HepG2 (cell line): ENCODE measurements around the gene OR1F1. TPM values are rescaled to one million over a fixed set of nuclear protein-coding genes. Genes with fewer than 3 reads are reported as not detected.

Source experiments
- ATAC-seq: fragments of 200-7000 bp; cut with Tn5 transposase; 3 replicates; pipeline ENCODE4 v1.9.1; 2020; ENCODE audit warnings: mild to moderate bottlenecking, moderate library complexity
- BruUV-seq: library from RNA; stranded (reverse); fragments of 400-500 nt; replicated peaks from 2 replicates; lab custom pipeline; 2021; lab: Mats Ljungman, UMichigan
- CTCF ChIA-PET: fragments of 300-600 bp; formaldehyde crosslinking; extraction: SDS; loops from one replicate; lab custom pipeline; 2021; ENCODE audit warnings: low total read pairs, inconsistent platforms, low intra/inter-chr PET ratio; lab: Yijun Ruan, JAX
- POLR2A ChIA-PET: fragments of 350-600 bp; sonication (Branson Sonifier 250); formaldehyde crosslinking; loops from one replicate; lab custom pipeline; 2020; ENCODE audit warnings: antibody characterized with exemption, inconsistent platforms; lab: Yijun Ruan, JAX
- DNase-seq: peaks from one replicate; pipeline ENCODE4 v3.0.0-alpha.2; 2015; ENCODE audit warnings: low spot score
- FAIRE-seq: peaks from 3 replicates; lab custom pipeline; 2011; peaks lifted over from hg19 to GRCh38; lab: Jason Lieb, UNC
- H2AFZ ChIP-seq: one replicate; pipeline ENCODE4 v1.6.1; 2011; ENCODE audit warnings: low read length, inconsistent platforms
- H3K27ac ChIP-seq: fragments of 300-600 bp; 3 replicates; pipeline ENCODE4 v1.8.0; 2011; ENCODE audit warnings: mixed run types, mild to moderate bottlenecking, mixed read lengths, low read length, inconsistent platforms; ENCODE audit not compliant: insufficient read depth; ENCODE audit errors: extremely low read length
- H3K27me3 ChIP-seq, 2 experiments: fragments of 200-600 bp in 1 of 2; 2 replicates in 1 of 2; 3 replicates in 1 of 2; pipeline versions ENCODE4 v1.6.0 to v1.8.0; 2011; ENCODE audit warnings: low read length in 2 of 2, mild to moderate bottlenecking in 2 of 2, moderate library complexity in 2 of 2, inconsistent platforms in 1 of 2; ENCODE audit not compliant: insufficient read depth in 2 of 2, control insufficient read depth in 1 of 2
- H3K36me3 ChIP-seq, 2 experiments: fragments of 200-600 bp in 1 of 2; replicated peaks in 1 of 2; 2 replicates in 1 of 2; 3 replicates in 1 of 2; pipeline versions ENCODE4 v1.5.1 to v1.8.0; 2011; ENCODE audit warnings: low read length in 2 of 2, inconsistent platforms in 1 of 2; ENCODE audit not compliant: insufficient read depth in 2 of 2, control insufficient read depth in 1 of 2
- H3K4me1 ChIP-seq: 2 replicates; pipeline ENCODE4 v1.5.1; 2012; ENCODE audit warnings: low read length, inconsistent platforms; ENCODE audit not compliant: insufficient read depth
- H3K4me2 ChIP-seq: 2 replicates; pipeline ENCODE4 v1.6.0; 2011; ENCODE audit warnings: low read depth, low read length, inconsistent platforms
- H3K4me3 ChIP-seq, 3 experiments: fragments of 200-600 bp in 1 of 3; sonication (generic), shearing (Covaris generic) in 1 of 3; replicated peaks in 1 of 3; 2 replicates each; pipeline ENCODE4 v1.5.1; 2011 to 2016; ENCODE audit warnings: low read length in 3 of 3, inconsistent platforms in 2 of 3, low read depth in 2 of 3, mild to moderate bottlenecking in 2 of 3, control low read depth in 1 of 3, mixed read lengths in 1 of 3; ENCODE audit not compliant: insufficient read depth in 1 of 3
- H3K79me2 ChIP-seq: one replicate; pipeline ENCODE4 v1.6.1; 2011; ENCODE audit warnings: low read length, inconsistent platforms; ENCODE audit not compliant: insufficient read depth
- H3K9ac ChIP-seq: 2 replicates; pipeline ENCODE4 v1.6.0; 2011; ENCODE audit warnings: mild to moderate bottlenecking, low read depth, low read length, inconsistent platforms; ENCODE audit not compliant: insufficient read depth
- H3K9me3 ChIP-seq: 2 replicates; pipeline ENCODE4 v1.5.1; 2012; ENCODE audit warnings: mild to moderate bottlenecking, low read length
- H4K20me1 ChIP-seq: 2 replicates; pipeline ENCODE4 v1.6.0; 2011; ENCODE audit warnings: inconsistent platforms, mild to moderate bottlenecking, low read length, moderate library complexity; ENCODE audit not compliant: insufficient read depth
- ARNT2 ChIP-seq: sonication (generic); formaldehyde crosslinking; IDR thresholded peaks from 2 replicates; pipeline ENCODE4 v1.8.0; 2022; ENCODE audit warnings: mild to moderate bottlenecking, low read depth, missing genetic modification reagents, moderate library complexity
- DR1 ChIP-seq: sonication (generic); formaldehyde crosslinking; IDR thresholded peaks from 2 replicates; pipeline ENCODE4 v1.8.0; 2021; ENCODE audit warnings: mild to moderate bottlenecking, missing genetic modification reagents, inconsistent platforms
- HMG20A ChIP-seq: IDR thresholded peaks from 2 replicates; pipeline ENCODE4 v1.6.1; 2016; ENCODE audit warnings: borderline replicate concordance
- KDM1A ChIP-seq: IDR thresholded peaks from 2 replicates; pipeline ENCODE4 v1.6.1; 2016; ENCODE audit warnings: missing compliant biosample characterization
- KLF12 ChIP-seq: sonication (generic); formaldehyde crosslinking; IDR thresholded peaks from 2 replicates; pipeline ENCODE4 v1.4.0; 2020; ENCODE audit warnings: missing genetic modification reagents, borderline replicate concordance
- MATR3 ChIP-seq: sonication (generic); formaldehyde crosslinking; IDR thresholded peaks from 2 replicates; pipeline ENCODE4 v1.4.0; 2020; ENCODE audit warnings: missing genetic modification reagents
- MEIS1 ChIP-seq: sonication (generic); formaldehyde crosslinking; IDR thresholded peaks from 2 replicates; pipeline ENCODE4 v1.9.0; 2021; ENCODE audit warnings: mild to moderate bottlenecking, missing genetic modification reagents, moderate library complexity, borderline replicate concordance
- MYC ChIP-seq: sonication (generic); formaldehyde crosslinking; IDR thresholded peaks from 2 replicates; pipeline ENCODE4 v1.9.0; 2021; ENCODE audit warnings: missing genetic modification reagents, borderline replicate concordance
- NPAS2 ChIP-seq: sonication (generic); formaldehyde crosslinking; IDR thresholded peaks from 2 replicates; pipeline ENCODE4 v1.8.0; 2022; ENCODE audit warnings: mild to moderate bottlenecking, missing genetic modification reagents, borderline replicate concordance
- RELA ChIP-seq: sonication (generic); formaldehyde crosslinking; IDR thresholded peaks from 2 replicates; pipeline ENCODE4 v1.4.0; 2020; ENCODE audit warnings: missing genetic modification reagents
- SMAD3 ChIP-seq: sonication (generic); formaldehyde crosslinking; IDR thresholded peaks from 2 replicates; pipeline ENCODE4 v1.4.0; 2020; ENCODE audit warnings: missing genetic modification reagents
- TEAD2 ChIP-seq: sonication (generic); formaldehyde crosslinking; IDR thresholded peaks from 2 replicates; pipeline ENCODE4 v1.9.0; 2021; ENCODE audit warnings: missing genetic modification reagents
- THAP11 ChIP-seq: IDR thresholded peaks from 2 replicates; pipeline ENCODE4 v1.6.1; 2016; ENCODE audit warnings: missing biosample characterization, missing genetic modification reagents
- TSC22D2 ChIP-seq: sonication (generic); formaldehyde crosslinking; IDR thresholded peaks from 2 replicates; pipeline ENCODE4 v1.5.1; 2020; ENCODE audit warnings: missing genetic modification reagents, mild to moderate bottlenecking, borderline replicate concordance
- ZNF256 ChIP-seq: sonication (generic); formaldehyde crosslinking; conservative IDR thresholded peaks from 2 replicates; pipeline ENCODE4 v1.4.0; 2020; ENCODE audit warnings: missing genetic modification reagents
- ZNF326 ChIP-seq: sonication (generic); formaldehyde crosslinking; IDR thresholded peaks from 2 replicates; pipeline ENCODE4 v1.4.0; 2020; ENCODE audit warnings: missing genetic modification reagents, borderline replicate concordance
- ZNF484 ChIP-seq: sonication (generic); formaldehyde crosslinking; IDR thresholded peaks from 2 replicates; pipeline ENCODE4 v1.5.1; 2020; ENCODE audit warnings: mild to moderate bottlenecking, low read depth, missing genetic modification reagents, borderline replicate concordance
- ZNF605 ChIP-seq: sonication (generic); formaldehyde crosslinking; IDR thresholded peaks from 2 replicates; pipeline ENCODE4 v1.8.0; 2022; ENCODE audit warnings: mild to moderate bottlenecking, missing genetic modification reagents
- ZNF644 ChIP-seq: IDR thresholded peaks from 2 replicates; pipeline ENCODE4 v1.6.1; 2016; ENCODE audit warnings: low read depth
- ZNF766 ChIP-seq: sonication (generic); formaldehyde crosslinking; IDR thresholded peaks from 2 replicates; pipeline ENCODE4 v1.5.0; 2020; ENCODE audit warnings: missing genetic modification reagents, borderline replicate concordance
- WGBS: methylation state at CpG from one replicate; pipeline ENCODE4 v1.1.6; 2017; ENCODE audit warnings: low lambda C conversion rate; 5-methylcytosine and 5-hydroxymethylcytosine counted together
- in situ Hi-C: cut with HindIII; loops from 2 replicates; pipeline ENCODE4 v1.10.0; 2017; ENCODE audit warnings: low pct_unique_long_range_greater_than_20kb; ENCODE audit not compliant: extremely low pct_ligation_motif_present
- intact Hi-C: fragments of 100-400 bp; cut with micrococcal nuclease; formaldehyde crosslinking; loops from one replicate; pipeline ENCODE4 v1.10.0; 2022; ENCODE audit not compliant: unreplicated experiment
- polyA plus RNA-seq, 8 experiments: library from polyadenylated mRNA; depleted of rRNA in 3 of 8; stranded (reverse) in 7 of 8; unstranded in 1 of 8; fragments of >200 nt; fragmentation: Illumina TruSeq in 4 of 8; extraction: Trizol in 4 of 8; gene quantifications; 2 replicates each; pipeline versions ENCODE4 v1.2.1 to v1.2.3, GENCODE V29; 2011 to 2016; ENCODE audit warnings: low read depth in 4 of 8, missing spikeins in 1 of 8, mixed read lengths in 1 of 8; ENCODE audit not compliant: insufficient read depth in 1 of 8
- total RNA-seq, 5 experiments: library from RNA; depleted of rRNA; stranded (reverse); fragments of >200 nt; fragmentation: Illumina TruSeq; extraction: Trizol; gene quantifications; 2 replicates each; pipeline ENCODE4 v1.2.3, GENCODE V29; 2016; ENCODE audit warnings: low read depth in 1 of 5
- TF ChIP-seq, protein P1 (sequence below): sonication (generic); formaldehyde crosslinking; IDR thresholded peaks from 2 replicates; pipeline ENCODE4 v1.4.0; 2020; ENCODE audit warnings: mild to moderate bottlenecking, missing genetic modification reagents
- TF ChIP-seq, protein P2 (sequence below), 2 experiments: sonication (generic) in 1 of 2; formaldehyde crosslinking in 1 of 2; IDR thresholded peaks; 2 replicates each; pipeline versions ENCODE4 v1.5.1 to v1.6.1; 2011 to 2020; ENCODE audit warnings: borderline replicate concordance in 1 of 2, low read depth in 1 of 2, low read length in 1 of 2, mild to moderate bottlenecking in 1 of 2, missing genetic modification reagents in 1 of 2, moderate library complexity in 1 of 2

OR1F1 gene
- total and polyA plus RNA-seq, 2 of the 13 experiments (the other 11 are each of a cell fraction or from before 2014, with no cell fraction given), result 0.90 TPM; not detected in 1

DNA sequence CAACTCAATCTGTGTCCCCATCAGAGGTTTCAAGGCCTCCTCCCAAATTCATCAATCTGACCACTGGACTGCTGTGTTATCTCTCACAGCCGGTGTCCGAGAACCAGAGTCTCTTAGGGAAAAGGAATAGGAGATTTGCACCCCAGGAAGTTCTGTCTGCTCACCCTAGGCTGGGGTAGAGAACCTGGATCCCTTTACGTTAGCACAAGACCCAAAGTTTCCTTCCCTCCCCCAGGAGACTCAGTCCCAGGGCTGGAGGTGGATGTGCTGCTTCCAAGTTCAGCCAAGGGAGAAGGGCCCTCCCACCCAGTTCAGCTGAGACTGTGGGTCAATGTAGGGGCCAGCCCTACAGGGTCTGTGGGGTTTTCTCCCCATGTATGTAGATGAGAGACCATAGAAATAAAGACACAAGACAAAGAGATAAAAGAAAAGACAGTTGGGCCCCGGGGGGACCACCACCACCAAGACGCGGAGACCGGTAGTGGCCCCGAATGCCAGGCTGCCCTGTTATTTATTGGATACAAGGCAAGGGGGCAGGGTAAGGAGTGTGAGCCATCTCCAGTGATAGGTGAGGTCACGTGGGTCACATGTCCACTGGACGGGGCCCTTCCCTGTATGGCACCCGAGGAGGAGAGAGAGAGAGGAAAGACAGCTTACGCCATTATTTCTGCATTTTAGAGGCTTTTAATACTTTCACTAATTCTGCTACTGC is 22.7 kb upstream of the OR1F1 start (continued):
- TF ChIP-seq ZNF766 (no peak), TEAD2 (CRISPR knock-in tag) (no peak), MYC (0 out of 2 replicates have a peak, but pooled peaks have one; percentile 11)
- TF ChIP-seq, all 625 proteins: peak for 7

DNA sequence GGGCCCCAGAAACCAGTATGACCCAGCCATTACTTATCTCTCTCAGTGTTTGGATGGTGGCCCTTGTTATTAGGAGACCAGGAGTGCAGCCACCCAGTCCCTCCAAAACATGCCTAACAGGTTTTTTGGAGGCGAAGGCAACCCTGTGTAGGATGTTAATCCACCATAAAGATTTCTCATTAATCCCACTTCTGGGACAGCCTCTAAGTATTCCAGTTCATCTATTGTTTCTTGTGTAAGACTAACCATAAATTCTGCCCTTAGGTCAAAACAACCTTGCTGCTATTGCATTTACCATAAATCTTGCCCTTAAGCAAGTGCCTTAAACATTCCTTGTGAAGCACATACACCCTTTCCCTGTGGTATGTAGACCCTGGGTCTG is 21.5 kb upstream of the OR1F1 start:
- no peak overlapping the region for H3K4me3 ChIP-seq
- CTCF ChIA-PET, result interaction anchor here (1.5 to 2.8 kb wide), 3 partner anchors 14 to 37 kb away, joined by 6 to 18 read pairs (median 9); no protein-coding TSS in a partner anchor
- peaks cover 69% of the 10 kb centered on the region for H3K4me1 ChIP-seq
- H3K27ac ChIP-seq, result no peak overlapping the region
- no peaks in the 10 kb centered on the region for H3K36me3 ChIP-seq
- no peaks in the 10 kb centered on the region for H3K79me2 ChIP-seq
- no peaks in the 10 kb centered on the region for H3K9me3 ChIP-seq
- H3K27me3 ChIP-seq, result peaks cover 0 to 12% of the 10 kb centered on the region in 2 experiments; a peak in 1 of 5 replicates
- POLR2A ChIA-PET, result interaction anchor here (0.8 kb wide), 1 partner anchor 9 kb away, joined by 4 read pairs; no protein-coding TSS in a partner anchor
- no TSS peak for BruUV-seq
- H2AFZ ChIP-seq, result no peak overlapping the region
- in situ Hi-C loops (no loop called here), intact Hi-C loops (no loop called here)
- no peak for ATAC-seq
- no peak overlapping the region for H3K4me2 ChIP-seq
- no peak overlapping the region for H3K9ac ChIP-seq
- no peak for FAIRE-seq
- no peak for DNase-seq
- H4K20me1 ChIP-seq, result no peaks in the 10 kb centered on the region
- 0% methylated on average over 1 of the region's 1 CpG for WGBS
- TF ChIP-seq DR1, result no peak
- TF ChIP-seq, protein P1, sequence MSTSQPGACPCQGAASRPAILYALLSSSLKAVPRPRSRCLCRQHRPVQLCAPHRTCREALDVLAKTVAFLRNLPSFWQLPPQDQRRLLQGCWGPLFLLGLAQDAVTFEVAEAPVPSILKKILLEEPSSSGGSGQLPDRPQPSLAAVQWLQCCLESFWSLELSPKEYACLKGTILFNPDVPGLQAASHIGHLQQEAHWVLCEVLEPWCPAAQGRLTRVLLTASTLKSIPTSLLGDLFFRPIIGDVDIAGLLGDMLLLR (CRISPR knock-in tag), result no peak
- TF ChIP-seq ZNF484 (CRISPR knock-in tag), result no peak
- no peak for TF ChIP-seq MATR3
- TF ChIP-seq HMG20A, result no peak
- no peak for TF ChIP-seq ZNF644
- TF ChIP-seq NPAS2 (CRISPR knock-in tag), result no peak
- TF ChIP-seq RELA, result no peak
- TF ChIP-seq, protein P2, sequence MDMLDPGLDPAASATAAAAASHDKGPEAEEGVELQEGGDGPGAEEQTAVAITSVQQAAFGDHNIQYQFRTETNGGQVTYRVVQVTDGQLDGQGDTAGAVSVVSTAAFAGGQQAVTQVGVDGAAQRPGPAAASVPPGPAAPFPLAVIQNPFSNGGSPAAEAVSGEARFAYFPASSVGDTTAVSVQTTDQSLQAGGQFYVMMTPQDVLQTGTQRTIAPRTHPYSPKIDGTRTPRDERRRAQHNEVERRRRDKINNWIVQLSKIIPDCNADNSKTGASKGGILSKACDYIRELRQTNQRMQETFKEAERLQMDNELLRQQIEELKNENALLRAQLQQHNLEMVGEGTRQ (IDR thresholded peaks at IDR 0.05; ENCODE audit: low read depth, low read length), result no peak
- TF ChIP-seq, protein P2 (CRISPR knock-in tag; IDR thresholded peaks at IDR 0.05; ENCODE audit: borderline replicate concordance), result no peak
- TF ChIP-seq ZNF326 (CRISPR knock-in tag), result no peak
- no peak for TF ChIP-seq ZNF605 (CRISPR knock-in tag)
- no peak for TF ChIP-seq THAP11
- no peak for TF ChIP-seq KDM1A (CRISPR knock-in tag)
- no peak for TF ChIP-seq KLF12
- TF ChIP-seq ARNT2 (CRISPR knock-in tag), result no peak
- TF ChIP-seq MEIS1, result no peak
- no peak for TF ChIP-seq TSC22D2 (CRISPR knock-in tag)
- TF ChIP-seq ZNF256 (CRISPR knock-in tag), result no peak
- TF ChIP-seq SMAD3 (CRISPR knock-in tag), result no peak
